Measurements from ENCODE around the gene MYBPH.

GRCh38 chr1:203147376-203147775 lies 28.2 kb downstream of the MYBPH start:
- no peak for TF ChIP-seq CTCF (IDR thresholded peaks at IDR 0.05)
- TF ChIP-seq POLR2A (IDR thresholded peaks at IDR 0.05) = no peak
